HG03432 (cell line): ENCODE measurements around the gene BTRC.
A peak's percentile ranks its signal among the peaks of the same experiment; 100 is the strongest.
"Not testable (repeated sequence)": the region's sequence is repeated elsewhere in the genome, so short reads cannot be mapped to it uniquely, and the experiment has no call there.

Experiments
- ATAC-seq: cut with Tn5 transposase; IDR thresholded peaks from one replicate; pipeline ENCODE4 v1.9.1; 2021; ENCODE audit warnings: mild to moderate bottlenecking, moderate library complexity; ENCODE audit not compliant: unreplicated experiment

Gene BTRC

DNA sequence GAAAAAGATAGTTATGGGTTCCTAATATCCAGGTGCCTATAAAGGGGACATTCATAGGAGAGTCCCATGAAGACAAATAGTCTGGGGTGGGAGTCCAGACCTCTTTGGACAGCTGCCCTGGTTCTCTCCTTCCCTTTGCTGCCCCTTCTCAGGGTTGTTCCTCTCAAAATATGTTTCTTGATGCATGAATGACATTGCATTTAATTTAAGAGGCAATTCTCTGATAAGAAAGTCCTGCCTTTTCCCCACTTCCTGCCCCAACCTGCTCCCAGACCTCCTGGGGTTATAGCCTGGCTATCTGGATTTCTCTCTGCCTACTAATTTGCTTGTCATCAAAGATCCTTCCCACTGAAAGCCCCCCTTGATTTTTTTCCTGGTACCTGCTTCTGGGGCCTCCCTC is 12.5 kb upstream of the BTRC start:
- no peak for ATAC-seq

DNA sequence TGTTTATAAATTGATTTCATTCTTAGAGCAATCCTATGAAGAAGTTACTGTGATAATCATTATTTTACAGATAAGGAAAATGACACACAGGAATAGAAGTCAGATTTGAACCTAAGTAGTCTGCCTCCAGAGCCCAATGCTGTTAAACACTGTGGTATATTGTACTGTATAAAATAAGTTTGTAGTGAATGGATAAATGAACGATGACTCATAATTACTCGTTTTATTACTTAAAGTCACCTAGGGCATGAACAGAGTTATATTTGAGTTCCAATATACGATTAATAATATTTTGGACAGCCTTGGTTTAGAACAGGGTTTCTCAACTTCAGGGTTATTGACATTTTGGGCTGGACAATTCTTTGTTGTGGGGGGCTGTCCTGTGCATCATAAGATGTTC is 7.8 kb upstream of the BTRC start:
- ATAC-seq = no peak

DNA sequence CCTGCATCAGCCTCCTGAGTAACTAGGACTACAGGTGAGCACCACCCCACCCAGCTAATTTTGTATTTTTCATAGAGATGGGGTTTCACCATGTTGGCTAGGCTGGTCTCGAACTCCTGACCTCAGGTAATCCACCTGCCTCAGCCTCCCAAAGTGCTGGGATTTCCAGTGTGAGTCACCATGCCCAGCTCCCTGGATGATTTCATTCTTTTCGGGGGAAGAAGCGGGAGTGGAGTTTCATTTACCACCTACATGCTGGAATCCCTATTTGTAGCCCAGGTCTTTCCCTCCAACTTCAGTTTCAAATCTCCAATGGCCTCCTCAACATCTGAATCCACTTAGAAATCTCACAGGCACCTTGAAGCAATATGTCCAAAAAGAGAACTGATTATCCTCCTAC is 2.9 kb upstream of the BTRC start:
- no peak for ATAC-seq

DNA sequence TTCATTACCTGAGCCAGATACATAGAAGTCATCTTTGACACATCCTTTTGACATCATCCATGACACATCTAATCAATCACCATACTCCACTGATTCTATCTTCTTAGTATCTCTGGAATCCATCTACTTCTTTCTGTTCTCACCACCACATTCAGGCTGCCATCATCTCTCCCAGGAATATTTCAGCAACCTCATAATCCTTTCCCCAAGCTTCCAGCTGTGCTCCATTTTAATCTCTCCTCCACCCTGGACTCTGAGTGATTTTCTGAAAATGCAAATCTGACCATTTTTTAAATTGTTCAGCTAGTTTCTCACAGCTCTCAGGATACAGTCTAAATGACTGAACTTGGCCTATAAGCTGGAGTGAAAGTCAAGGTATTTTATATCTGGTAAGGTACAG is 2.5 kb upstream of the BTRC start:
- no peak for ATAC-seq

DNA sequence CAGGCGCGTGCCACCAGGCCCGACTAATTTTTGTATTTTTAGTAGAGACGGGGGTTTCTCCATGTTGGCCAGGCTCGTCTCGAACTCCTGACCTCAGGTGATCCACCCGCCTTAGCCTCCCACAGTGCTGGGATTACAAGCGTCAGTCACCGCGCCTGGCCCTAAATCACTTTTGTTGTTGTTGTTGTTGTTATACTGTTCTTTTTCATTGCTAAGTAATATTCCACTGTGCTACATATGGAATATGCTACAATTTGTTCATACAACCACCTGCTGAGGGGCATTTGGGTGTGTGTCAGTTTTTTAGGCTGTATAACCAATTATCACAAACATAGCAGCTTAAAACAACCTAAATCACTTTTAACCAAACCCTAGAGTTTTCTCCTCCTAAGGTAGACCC is 1.1 kb upstream of the BTRC start:
- not testable (repeated sequence) for ATAC-seq

DNA sequence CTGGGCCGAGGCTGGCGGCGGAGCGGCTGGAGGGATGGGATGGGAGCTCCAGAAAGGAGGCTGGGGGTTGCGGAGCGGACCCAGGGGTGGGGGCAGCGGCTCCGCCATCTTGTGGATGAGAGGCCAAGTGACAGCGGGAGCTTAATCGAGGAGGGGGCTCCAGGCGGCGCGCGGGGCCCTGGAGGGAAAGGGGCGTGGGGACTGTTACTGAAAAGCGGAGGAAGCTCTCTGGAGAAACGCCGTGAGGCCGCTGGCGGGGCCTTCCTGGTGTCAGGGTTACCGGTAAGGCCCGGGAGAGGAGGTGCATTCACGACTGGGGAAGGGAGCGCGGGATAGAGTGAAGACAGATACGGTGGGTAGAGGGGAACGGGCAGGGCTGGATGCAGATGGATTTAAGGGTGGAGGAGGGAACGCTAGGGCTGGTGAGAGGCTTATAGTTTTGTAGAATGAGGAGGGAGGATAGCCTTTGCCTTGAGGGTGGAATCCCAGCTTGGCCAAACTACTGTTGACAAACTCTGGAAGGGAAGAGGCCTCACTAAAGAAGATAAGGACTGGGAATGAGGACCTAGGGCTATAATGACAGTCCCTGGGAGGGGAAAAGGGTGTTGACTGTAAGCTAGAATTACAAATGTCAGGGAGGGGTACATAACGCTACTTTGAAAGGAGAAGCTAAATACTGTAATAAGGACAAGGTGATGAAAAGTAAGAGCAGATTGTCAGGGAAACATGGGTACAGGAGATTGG is 535 bp downstream of the BTRC start:
- ATAC-seq = peak; percentile 22

DNA sequence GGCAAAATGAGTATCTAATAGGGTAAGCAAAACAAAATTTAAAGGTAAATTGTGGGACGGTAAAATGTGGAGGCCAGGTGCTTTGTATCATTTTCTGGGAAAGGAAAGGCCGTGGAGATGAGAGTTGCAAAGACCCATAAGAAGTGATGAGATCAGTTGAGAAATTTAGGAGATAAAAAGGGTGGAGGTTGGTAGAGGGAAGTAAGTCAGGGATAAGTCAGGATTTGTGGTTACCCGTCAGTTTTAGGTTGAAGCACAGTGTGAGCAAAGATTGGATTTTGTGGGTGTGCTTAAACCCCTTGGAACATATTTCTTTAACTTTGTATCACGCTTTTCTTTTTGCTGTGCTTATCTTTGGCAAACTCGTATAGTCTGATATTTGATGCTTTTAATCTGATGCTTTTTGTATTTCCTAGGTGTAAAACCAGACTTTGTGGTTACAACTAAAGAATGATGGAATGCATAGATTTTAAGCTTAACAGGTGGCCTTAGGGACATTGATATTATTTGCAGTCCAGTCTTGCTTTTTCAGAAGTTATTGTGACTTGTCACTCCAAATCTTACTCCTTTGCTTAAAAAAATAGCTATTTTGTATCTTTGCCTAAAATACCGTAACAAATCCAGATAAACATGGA is 1.2 kb downstream of the BTRC start:
- ATAC-seq = no peak

DNA sequence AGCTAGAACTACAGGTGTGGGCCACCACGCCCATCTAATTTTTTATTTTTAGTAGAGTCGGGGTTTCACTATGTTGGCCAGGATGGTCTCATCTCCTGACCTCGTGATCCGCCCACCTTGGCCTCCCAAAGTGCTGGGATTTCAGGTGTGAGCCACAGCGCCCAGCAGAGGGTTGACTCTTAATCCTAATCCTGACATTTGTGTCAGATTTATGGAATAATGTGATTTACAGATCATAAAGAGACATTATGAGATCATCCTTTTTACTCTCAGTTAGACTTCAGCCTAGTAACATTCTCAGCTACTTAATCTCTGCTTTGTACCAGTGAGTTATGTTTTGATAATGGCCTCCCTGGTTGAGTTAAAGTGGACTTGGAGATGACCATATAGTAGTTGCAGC is 2.2 kb downstream of the BTRC start:
- no peak for ATAC-seq

DNA sequence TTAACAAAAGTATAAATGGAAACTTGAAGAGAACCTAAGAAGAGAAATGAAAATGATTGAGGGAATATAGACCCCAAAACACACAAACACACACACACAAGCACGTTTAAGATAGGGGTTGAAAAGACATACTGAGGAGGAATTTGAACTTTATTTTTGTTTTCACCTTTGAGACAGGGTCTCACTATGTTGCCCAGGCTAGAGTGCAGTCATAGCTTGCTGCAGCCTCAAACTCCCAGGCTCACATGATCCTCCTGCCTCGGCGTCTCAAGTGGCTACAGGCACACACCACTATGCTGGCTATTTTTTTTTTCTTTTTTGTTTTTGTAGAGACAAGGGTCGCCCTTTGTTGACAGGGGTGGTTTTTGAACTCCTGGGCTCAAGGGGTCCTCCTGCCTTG is 4.0 kb downstream of the BTRC start:
- no peak for ATAC-seq

DNA sequence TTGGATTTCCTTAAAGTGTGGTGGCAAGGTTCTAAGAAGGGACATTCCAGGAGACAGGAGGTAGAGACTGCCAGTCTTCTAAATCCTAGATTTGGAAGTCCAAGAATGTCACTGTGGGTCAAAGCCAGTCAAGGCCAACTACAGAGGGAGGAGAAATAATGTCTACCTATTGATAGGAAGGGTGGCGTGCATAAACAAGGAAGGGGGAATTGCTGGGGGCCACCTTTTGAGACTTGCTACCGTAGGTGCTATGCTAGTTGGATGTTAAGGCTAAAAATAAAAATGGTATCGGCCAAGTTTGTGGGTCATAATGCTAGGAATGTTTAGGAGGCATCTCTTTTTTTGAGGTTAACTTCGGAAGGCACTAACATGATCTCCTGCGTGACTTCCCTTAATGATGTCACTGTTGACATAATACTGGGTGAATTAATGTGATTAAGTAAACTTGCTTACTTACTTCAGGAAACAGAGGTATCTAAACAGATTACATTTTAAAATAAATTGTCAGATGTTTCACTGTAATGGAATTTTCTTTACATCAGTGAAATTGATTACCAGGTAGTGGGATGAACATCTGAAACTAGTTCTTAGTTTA is 4.8 kb downstream of the BTRC start:
- no peak for ATAC-seq

DNA sequence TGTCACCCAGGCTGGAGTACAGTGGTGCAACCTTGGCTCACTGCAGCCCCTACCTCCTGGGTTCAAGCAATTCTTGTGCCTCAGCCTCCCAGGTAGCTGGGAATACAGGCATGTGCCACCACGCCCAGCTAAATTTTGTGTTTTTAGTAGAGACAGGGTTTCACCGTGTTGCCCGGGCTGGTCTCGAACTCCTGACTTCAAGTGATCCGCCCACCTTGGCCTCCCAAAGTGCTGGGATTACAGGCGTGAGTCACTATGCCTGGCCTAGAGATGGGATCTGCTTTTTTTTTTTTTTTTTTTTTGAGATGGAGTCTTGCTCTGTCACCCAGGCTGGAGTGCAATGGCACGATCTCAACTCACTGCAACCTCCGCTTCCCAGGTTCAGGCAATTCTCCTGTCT is 6.1 kb downstream of the BTRC start:
- ATAC-seq = not testable (repeated sequence)

DNA sequence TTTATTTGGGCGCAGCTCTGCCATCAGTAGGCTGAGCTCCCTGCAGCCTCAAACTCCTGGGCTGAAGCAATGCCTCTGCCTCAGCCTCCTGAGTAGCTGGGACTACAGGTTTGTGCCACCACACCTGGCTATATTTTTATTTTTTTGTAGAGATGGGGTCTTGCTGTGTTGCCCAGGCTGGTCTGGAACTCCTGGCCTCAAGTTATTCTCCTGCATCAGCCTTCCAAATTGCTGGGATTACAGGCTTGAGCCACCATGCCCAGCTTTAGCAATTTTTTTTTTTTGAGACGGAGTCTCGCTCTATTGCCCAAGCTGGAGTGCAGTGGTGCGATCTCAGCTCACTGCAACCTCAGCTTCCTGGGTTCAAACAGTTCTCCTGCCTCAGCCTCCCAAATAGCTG is 6.9 kb downstream of the BTRC start:
- ATAC-seq = not testable (repeated sequence)

DNA sequence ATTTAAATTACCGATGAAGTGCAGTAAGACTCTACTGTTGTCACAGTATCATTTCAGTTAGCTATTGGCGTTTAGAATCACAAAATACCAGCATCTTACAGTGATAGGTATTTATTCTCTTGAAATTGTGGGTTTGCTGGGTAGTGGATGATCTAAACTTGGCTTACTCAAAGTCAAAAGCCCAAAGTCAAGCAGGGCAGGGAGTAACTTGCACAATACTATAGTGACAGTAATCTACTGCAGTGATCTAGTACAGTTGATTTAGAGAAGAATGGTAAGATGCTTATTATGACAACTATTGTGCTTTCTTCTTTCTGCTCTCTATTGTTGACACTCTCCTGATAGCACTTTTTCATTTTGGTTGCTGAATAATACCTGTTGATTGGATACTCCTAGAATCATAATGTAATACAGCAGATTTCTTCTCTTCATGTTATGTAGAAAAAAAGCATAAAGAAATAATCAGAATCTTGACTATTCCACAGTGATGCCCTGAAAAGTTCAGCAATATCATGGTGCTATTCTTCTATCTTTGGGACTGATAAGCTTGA is 10.0 kb downstream of the BTRC start:
- no peak for ATAC-seq

DNA sequence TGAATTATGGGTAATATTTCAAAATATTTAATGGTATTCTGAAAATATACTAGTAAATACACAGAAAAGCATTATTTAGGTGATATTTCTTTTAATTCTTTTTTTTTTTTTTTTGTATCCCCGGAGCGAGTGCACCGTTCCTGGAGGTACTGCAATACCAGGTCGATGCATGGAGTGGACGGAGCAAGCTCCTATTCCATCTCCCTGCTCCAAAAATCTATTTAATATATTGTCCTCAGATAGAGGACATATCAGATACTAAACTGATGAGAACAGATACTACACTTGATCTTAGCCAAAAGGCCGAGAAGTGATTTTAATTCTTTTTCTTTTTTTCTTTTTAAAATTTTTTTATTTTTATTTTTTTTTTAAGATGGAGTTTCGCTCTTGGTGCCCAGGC is 10.8 kb downstream of the BTRC start:
- ATAC-seq = no peak

DNA sequence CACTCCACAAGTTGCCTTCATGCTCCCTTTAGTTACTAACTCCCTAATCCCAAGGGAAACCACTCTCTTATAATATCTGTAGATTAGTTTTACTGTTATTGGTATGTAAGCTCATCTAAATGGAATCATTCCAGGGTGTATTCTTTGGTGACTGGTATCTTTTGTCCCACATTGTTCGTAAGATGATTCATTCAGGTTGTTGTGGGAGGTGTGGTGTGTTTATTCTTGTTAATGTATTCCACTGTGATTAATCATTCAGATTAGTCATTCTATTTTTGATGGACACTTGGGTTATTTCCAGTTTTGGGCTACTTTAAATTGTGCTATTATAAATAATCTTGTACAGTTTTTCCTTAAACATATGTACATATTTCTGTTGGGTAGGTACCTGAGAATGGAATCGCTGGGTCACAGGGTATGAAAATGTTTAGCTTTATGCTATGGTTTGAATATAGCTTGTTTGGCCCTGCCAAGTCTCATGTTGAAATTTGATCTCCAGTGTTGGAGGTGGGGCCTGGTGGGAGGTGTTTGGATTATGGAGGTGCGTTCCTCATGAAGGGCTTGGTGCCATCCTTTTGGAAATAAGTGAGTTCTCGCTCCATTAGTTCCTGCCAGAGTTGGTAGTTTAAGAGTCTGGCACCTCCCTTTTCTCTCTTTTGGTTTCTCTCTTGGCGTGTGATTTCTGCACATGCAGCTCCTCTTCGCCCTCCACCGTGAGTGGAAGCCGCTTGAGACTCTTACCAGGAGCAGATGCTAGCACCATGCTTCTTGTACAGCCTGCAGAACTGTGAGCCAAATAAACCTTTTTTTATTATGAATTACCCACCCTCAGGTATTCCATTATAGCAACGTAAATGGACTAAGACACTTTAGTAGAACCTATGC is 13.8 kb downstream of the BTRC start:
- no peak for ATAC-seq

DNA sequence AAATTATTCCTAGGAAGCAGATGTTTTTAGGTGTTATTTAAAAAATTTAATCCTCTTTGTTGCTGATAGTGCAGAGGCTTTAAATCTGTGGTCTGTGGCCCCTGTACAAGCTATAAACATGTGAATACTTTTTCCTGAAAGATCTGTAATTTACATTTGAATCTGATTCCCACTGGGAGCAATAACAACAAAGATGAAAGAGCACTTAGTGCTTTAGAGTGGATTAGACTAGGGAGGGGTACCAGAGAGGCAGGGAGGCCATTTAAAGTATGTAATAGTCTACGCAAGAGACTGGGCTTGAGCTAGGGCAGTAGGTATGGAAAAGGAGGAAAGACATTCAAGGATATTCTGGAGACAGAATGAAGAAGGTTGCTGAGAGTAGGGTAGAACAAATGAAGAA is 19.1 kb downstream of the BTRC start:
- no peak for ATAC-seq

DNA sequence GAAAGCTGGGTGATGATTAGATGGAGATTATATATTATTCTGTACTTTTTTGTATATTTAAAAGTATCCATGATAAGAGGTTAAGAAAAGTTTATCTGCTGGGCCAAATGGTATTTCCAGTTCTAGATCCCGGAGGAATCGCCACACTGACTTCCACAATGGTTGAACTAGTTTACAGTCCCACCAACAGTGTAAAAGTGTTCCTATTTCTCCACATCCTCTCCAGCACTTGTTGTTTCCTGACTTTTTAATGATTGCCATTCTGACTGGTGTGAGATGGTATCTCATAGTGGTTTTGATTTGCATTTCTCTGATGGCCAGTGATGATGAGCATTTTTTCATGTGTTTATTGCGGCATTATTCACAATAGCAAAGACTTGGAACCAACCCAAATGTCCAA is 20.0 kb downstream of the BTRC start:
- ATAC-seq = not testable (repeated sequence)

DNA sequence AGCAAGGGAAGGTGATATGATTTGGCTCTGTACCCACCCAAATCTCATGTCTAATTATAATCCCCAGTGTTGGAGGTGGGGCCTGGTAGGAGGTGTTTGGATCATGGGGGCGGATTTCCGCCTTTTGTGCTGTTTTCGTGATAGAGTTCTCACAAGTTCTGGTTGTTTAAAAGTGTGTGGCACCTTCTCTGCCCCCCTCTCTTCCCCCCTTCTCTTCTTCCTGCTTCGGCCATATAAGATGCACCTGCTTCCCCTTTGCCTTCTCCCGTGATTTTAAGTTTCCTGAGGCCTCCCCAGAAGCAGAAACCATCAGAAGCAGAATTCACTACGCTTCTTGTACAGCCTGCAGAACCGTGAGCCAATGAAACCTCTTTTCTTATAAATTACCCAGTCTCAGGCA is 21.1 kb downstream of the BTRC start:
- no peak for ATAC-seq

DNA sequence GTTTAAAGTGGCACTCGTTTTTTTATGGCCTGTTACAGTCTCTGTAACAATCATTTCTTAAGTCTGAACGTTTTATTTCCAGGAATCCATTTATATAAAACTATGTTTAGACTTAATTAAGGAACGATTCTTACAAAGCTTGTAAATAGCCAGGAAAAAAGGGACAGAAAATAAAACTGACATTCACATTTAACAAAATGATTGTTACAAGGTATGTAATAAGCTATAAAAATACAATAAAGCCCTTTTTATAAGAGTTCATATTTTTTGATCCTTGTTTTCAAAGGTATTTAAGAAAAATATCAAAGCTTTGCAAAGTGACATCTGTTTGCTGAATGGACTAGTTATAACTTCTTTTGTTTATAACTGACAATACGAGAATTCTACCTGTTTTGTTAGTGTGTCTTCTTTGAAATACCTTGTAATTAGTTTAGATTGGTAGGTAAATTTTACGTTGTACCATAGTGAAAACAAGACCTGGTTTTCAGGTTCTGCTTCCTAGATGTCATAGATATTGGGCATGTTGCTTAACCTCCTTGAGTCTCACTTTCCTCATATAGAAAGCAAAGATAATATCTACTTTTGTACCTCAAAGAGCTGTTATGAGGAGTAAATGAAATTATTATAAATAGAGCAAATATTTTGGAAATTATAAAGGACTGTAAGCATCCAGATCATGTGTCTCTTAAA is 25.8 kb downstream of the BTRC start:
- ATAC-seq = no peak

DNA sequence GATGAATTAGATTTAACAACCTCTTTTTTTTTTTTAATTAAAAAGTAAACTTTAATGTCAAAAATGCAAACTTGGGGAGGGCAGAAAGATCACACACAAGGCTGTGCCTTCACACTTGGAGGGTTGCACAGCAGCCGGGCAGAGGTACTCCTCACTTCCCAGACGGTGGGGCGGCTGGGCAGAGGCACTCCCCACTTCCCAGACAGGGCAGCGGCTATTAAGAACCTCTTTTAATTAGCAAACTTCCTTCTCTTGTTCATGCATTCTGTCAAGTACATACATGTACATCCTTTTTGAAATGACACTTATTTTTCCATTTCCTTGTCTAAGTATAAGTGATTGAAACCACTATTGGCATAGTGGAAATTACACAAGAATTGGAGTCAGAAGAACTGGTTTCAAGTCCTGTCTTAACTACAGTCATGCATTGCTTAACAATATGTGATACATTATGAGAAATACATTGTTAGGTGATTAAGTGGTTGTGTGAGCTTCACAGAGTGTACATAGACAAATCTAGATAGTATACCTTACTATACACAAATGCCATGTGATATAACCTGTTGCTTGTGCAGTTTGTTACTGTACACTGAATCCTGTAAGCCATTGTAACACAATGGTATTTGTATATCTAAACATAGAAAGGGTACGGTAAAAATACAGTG is 26.5 kb downstream of the BTRC start:
- ATAC-seq = no peak
